Neural cell (in vitro differentiated cells): ENCODE results near the gene SLC39A10.

Experiments
- EZH2 ChIP-seq: fragments of 200-600, 300-800 bp; shearing (Covaris generic), sonication (generic); IDR thresholded peaks from 2 replicates; pipeline ENCODE4 v1.6.1; 2014; ENCODE audit warnings: antibody characterized with exemption, low read length, borderline replicate concordance, mild to moderate bottlenecking; ENCODE audit not compliant: insufficient read depth, poor library complexity, severe bottlenecking
- POLR2AphosphoS5 ChIP-seq: IDR thresholded peaks from 2 replicates; pipeline ENCODE4 v1.6.1; 2012
- RAD21 ChIP-seq: fragments of 450-650 bp; conservative IDR thresholded peaks from 2 replicates; pipeline ENCODE4 v1.6.1; 2014; ENCODE audit warnings: antibody characterized with exemption, mild to moderate bottlenecking, moderate library complexity

- TF ChIP-seq EZH2 (no peak), RAD21 (no peak), POLR2AphosphoS5 (no peak)
Observed at GRCh38 chr2:195721042-195721441, 64.0 kb downstream of the SLC39A10 start.
